Mesendoderm (in vitro differentiated cells): ENCODE measurements around the gene BNIP3.

ENCODE experiments used
- DNase-seq: peaks from one replicate; pipeline ENCODE4 v3.0.0; 2013
- H2AK5ac ChIP-seq: 2 replicates; pipeline ENCODE4 v1.6.1; 2013; ENCODE audit warnings: low read length, inconsistent platforms
- H2BK120ac ChIP-seq: 2 replicates; pipeline ENCODE4 v1.6.1; 2013; ENCODE audit warnings: low read depth, mild to moderate bottlenecking, low read length, moderate library complexity, mixed read lengths
- H2BK15ac ChIP-seq: replicated peaks from 2 replicates; pipeline ENCODE4 v1.6.1; 2013; ENCODE audit warnings: low read depth, mild to moderate bottlenecking, moderate library complexity
- H2BK5ac ChIP-seq: 2 replicates; pipeline ENCODE4 v1.6.1; 2013; ENCODE audit warnings: low read length, inconsistent platforms
- H3K18ac ChIP-seq: 2 replicates; pipeline ENCODE4 v1.6.1; 2013; ENCODE audit warnings: mild to moderate bottlenecking, low read length, mixed read lengths
- H3K23ac ChIP-seq: one replicate; pipeline ENCODE4 v1.6.1; 2013; ENCODE audit warnings: low read length
- H3K27ac ChIP-seq: 2 replicates; pipeline ENCODE4 v1.5.1; 2013; ENCODE audit warnings: low read depth, mild to moderate bottlenecking, inconsistent platforms, low read length, moderate library complexity
- H3K27me3 ChIP-seq: 2 replicates; pipeline ENCODE4 v1.6.1; 2013; ENCODE audit warnings: low read length, control low read depth, mild to moderate bottlenecking, inconsistent platforms; ENCODE audit not compliant: insufficient read depth, poor library complexity
- H3K36me3 ChIP-seq: 2 replicates; pipeline ENCODE4 v1.6.1; 2013; ENCODE audit warnings: low read length, inconsistent platforms; ENCODE audit not compliant: control insufficient read depth, insufficient read depth
- H3K4ac ChIP-seq: one replicate; pipeline ENCODE4 v1.6.1; 2013; ENCODE audit warnings: low read depth, mild to moderate bottlenecking, low read length, moderate library complexity
- H3K4me1 ChIP-seq: 2 replicates; pipeline ENCODE4 v1.6.1; 2013; ENCODE audit warnings: low read depth, low read length, inconsistent platforms; ENCODE audit not compliant: control insufficient read depth
- H3K4me2 ChIP-seq: 2 replicates; pipeline ENCODE4 v1.6.1; 2013; ENCODE audit warnings: low read length
- H3K4me3 ChIP-seq: 2 replicates; pipeline ENCODE4 v1.5.1; 2013; ENCODE audit warnings: mild to moderate bottlenecking, low read length
- H3K56ac ChIP-seq: one replicate; pipeline ENCODE4 v1.6.1; 2013; ENCODE audit warnings: low read length
- H3K79me1 ChIP-seq: 2 replicates; pipeline ENCODE4 v1.6.1; 2013; ENCODE audit warnings: low read length, inconsistent platforms
- H3K79me2 ChIP-seq: 2 replicates; pipeline ENCODE4 v1.6.1; 2013; ENCODE audit warnings: mild to moderate bottlenecking, low read length; ENCODE audit not compliant: control insufficient read depth, insufficient read depth
- H3K9ac ChIP-seq: 2 replicates; pipeline ENCODE4 v1.6.1; 2013; ENCODE audit warnings: low read length, inconsistent platforms
- H4K5ac ChIP-seq: one replicate; pipeline ENCODE4 v1.6.1; 2013; ENCODE audit warnings: low read length
- H4K8ac ChIP-seq: one replicate; pipeline ENCODE4 v1.6.1; 2013; ENCODE audit warnings: low read depth, mild to moderate bottlenecking, control low read depth, low read length, moderate library complexity
- WGBS: extraction: QIAGEN DNeasy Blood & Tissue Kit; methylation state at CpG from one replicate; pipeline ENCODE4 v1.1.7; 2013; ENCODE audit warnings: low lambda C conversion rate, missing lambda C conversion rate; ENCODE audit not compliant: insufficient coverage; ENCODE audit errors: extremely low coverage; 5-methylcytosine and 5-hydroxymethylcytosine counted together

Gene BNIP3

GRCh38 chr10:131933016-131933695 is 48.6 kb downstream of the BNIP3 start:
- H3K27ac ChIP-seq = no peak overlapping the region
- no peak overlapping the region for H2BK5ac ChIP-seq
- H3K4me3 ChIP-seq = no peak overlapping the region
- H3K27me3 ChIP-seq = no peaks in the 10 kb centered on the region
- H2BK15ac ChIP-seq = no peak overlapping the region
- WGBS = no CpG with 5 or more reads among the region's 18 CpGs
- no peak overlapping the region for H3K18ac ChIP-seq
- H3K56ac ChIP-seq = no peak overlapping the region
- no peak overlapping the region for H3K4ac ChIP-seq
- peaks cover 39% of the 10 kb centered on the region for H3K79me1 ChIP-seq
- no peak overlapping the region for H2AK5ac ChIP-seq
- peaks cover 21% of the 10 kb centered on the region for H3K4me1 ChIP-seq
- H2BK120ac ChIP-seq = no peak overlapping the region
- no peak overlapping the region for H3K9ac ChIP-seq
- no peak overlapping the region for H4K5ac ChIP-seq
- no peak for DNase-seq
- H3K4me2 ChIP-seq = no peak overlapping the region
- H4K8ac ChIP-seq = no peak overlapping the region
- no peaks in the 10 kb centered on the region for H3K36me3 ChIP-seq
- peaks cover 59% of the 10 kb centered on the region for H3K79me2 ChIP-seq
- H3K23ac ChIP-seq = no peak overlapping the region

- H3K36me3 ChIP-seq = no peaks in the 10 kb centered on the region
- H3K27ac ChIP-seq = no peak overlapping the region
- H4K8ac ChIP-seq = no peak overlapping the region
- no peak overlapping the region for H2BK15ac ChIP-seq
- H3K18ac ChIP-seq = no peak overlapping the region
- no peak overlapping the region for H2AK5ac ChIP-seq
- no peak overlapping the region for H3K4me2 ChIP-seq
- WGBS = no CpG with 5 or more reads among the region's 13 CpGs
- H2BK5ac ChIP-seq = no peak overlapping the region
- no peak overlapping the region for H3K56ac ChIP-seq
- H3K9ac ChIP-seq = no peak overlapping the region
- no peak for DNase-seq
- H3K4me3 ChIP-seq = no peak overlapping the region
- peaks cover 65% of the 10 kb centered on the region for H3K79me2 ChIP-seq
- H3K4me1 ChIP-seq = peaks cover 23% of the 10 kb centered on the region
- H3K27me3 ChIP-seq = no peaks in the 10 kb centered on the region
- H3K23ac ChIP-seq = no peak overlapping the region
- no peak overlapping the region for H3K4ac ChIP-seq
- peaks cover 35% of the 10 kb centered on the region for H3K79me1 ChIP-seq
- H4K5ac ChIP-seq = no peak overlapping the region
- no peak overlapping the region for H2BK120ac ChIP-seq
Measured at GRCh38 chr10:131931981-131932380, 49.7 kb downstream of the BNIP3 start.

GRCh38 chr10:131930586-131931330 is 51.0 kb downstream of the BNIP3 start:
- DNase-seq = no peak

GRCh38 chr10:131930150-131930549 is 51.6 kb downstream of the BNIP3 start:
- Histone ChIP-seq H3K27me3 (no peaks in the 10 kb centered on the region), H4K8ac (no peak overlapping the region), H3K9ac (no peak overlapping the region), H3K56ac (no peak overlapping the region), H3K4me1 (peaks cover 27% of the 10 kb centered on the region), H3K18ac (no peak overlapping the region), H2BK5ac (no peak overlapping the region), H3K79me1 (peaks cover 34% of the 10 kb centered on the region), H3K4me3 (no peak overlapping the region), H4K5ac (no peak overlapping the region), H2AK5ac (no peak overlapping the region), H3K23ac (no peak overlapping the region), H2BK120ac (no peak overlapping the region), H3K79me2 (peaks cover 76% of the 10 kb centered on the region), H3K4me2 (no peak overlapping the region), H3K36me3 (no peaks in the 10 kb centered on the region), H3K27ac (no peak overlapping the region), H3K4ac (no peak overlapping the region), H2BK15ac (no peak overlapping the region)
- WGBS = no CpG with 5 or more reads among the region's 4 CpGs
- DNase-seq = no peak

More at GRCh38 chr10:131930586-131931330, 51.0 kb downstream of the BNIP3 start:
- H2BK15ac ChIP-seq = no peak overlapping the region
- H3K27ac ChIP-seq = no peak overlapping the region
- H3K79me2 ChIP-seq = peaks cover 73% of the 10 kb centered on the region
- no peak overlapping the region for H3K4me2 ChIP-seq
- H3K27me3 ChIP-seq = no peaks in the 10 kb centered on the region
- H4K5ac ChIP-seq = no peak overlapping the region
- H2AK5ac ChIP-seq = no peak overlapping the region
- no peak overlapping the region for H3K4me3 ChIP-seq
- H3K23ac ChIP-seq = no peak overlapping the region
- no peak overlapping the region for H2BK5ac ChIP-seq
- no peak overlapping the region for H3K4ac ChIP-seq
- H3K9ac ChIP-seq = no peak overlapping the region
- WGBS = no CpG with 5 or more reads among the region's 16 CpGs
- no peaks in the 10 kb centered on the region for H3K36me3 ChIP-seq
- no peak overlapping the region for H3K18ac ChIP-seq
- H4K8ac ChIP-seq = no peak overlapping the region
- no peak overlapping the region for H3K56ac ChIP-seq
- peaks cover 36% of the 10 kb centered on the region for H3K79me1 ChIP-seq
- H2BK120ac ChIP-seq = no peak overlapping the region
- H3K4me1 ChIP-seq = peaks cover 27% of the 10 kb centered on the region

GRCh38 chr10:131929122-131929845 is 52.4 kb downstream of the BNIP3 start:
- no peak overlapping the region for H3K4me3 ChIP-seq
- no peak overlapping the region for H3K23ac ChIP-seq
- no peak overlapping the region for H2BK15ac ChIP-seq
- no peak overlapping the region for H3K4ac ChIP-seq
- WGBS = no CpG with 5 or more reads among the region's 23 CpGs
- H3K18ac ChIP-seq = no peak overlapping the region
- H4K5ac ChIP-seq = no peak overlapping the region
- peaks cover 23% of the 10 kb centered on the region for H3K4me1 ChIP-seq
- no peaks in the 10 kb centered on the region for H3K36me3 ChIP-seq
- H3K27ac ChIP-seq = no peak overlapping the region
- peak overlapping the region; percentile 1 for H3K9ac ChIP-seq
- H3K4me2 ChIP-seq = no peak overlapping the region
- peaks cover 33% of the 10 kb centered on the region for H3K79me1 ChIP-seq
- H3K79me2 ChIP-seq = peaks cover 82% of the 10 kb centered on the region
- no peak overlapping the region for H4K8ac ChIP-seq
- H2BK120ac ChIP-seq = no peak overlapping the region
- no peak overlapping the region for H2BK5ac ChIP-seq
- H3K56ac ChIP-seq = peak overlapping the region; percentile 4
- no peaks in the 10 kb centered on the region for H3K27me3 ChIP-seq
- DNase-seq = peak; percentile 91
- no peak overlapping the region for H2AK5ac ChIP-seq
